GM10248 (cell line): ENCODE measurements around the gene SRPRB.

Source experiments
- CTCF ChIA-PET: fragments of 300-600 bp; sonication (Branson Sonifier 250); formaldehyde crosslinking; extraction: SDS; loops from one replicate; lab custom pipeline; 2021; ENCODE audit warnings: antibody characterized with exemption; lab: Yijun Ruan, JAX
- POLR2A ChIA-PET: fragments of 350-650 bp; sonication (Branson Sonifier 250); formaldehyde crosslinking; extraction: SDS; loops from one replicate; lab custom pipeline; 2020; ENCODE audit warnings: antibody characterized with exemption; lab: Yijun Ruan, JAX
- DNase-seq: peaks from one replicate; pipeline ENCODE4 v3.0.0; 2012; ENCODE audit errors: extremely low spot score
- CTCF ChIP-seq: IDR thresholded peaks from 2 replicates; pipeline ENCODE4 v1.5.1; 2012; ENCODE audit warnings: mild to moderate bottlenecking, low read depth; ENCODE audit errors: extremely low read depth, missing control alignments, control extremely low read depth

SRPRB gene

GRCh38 chr3:133860519-133860918 is 54.9 kb downstream of the SRPRB start:
- CTCF ChIA-PET, result no interaction called here
- no peak for TF ChIP-seq CTCF
- DNase-seq, result no peak
- POLR2A ChIA-PET, result no interaction called here

- no peak for DNase-seq
- TF ChIP-seq CTCF, result no peak
- CTCF ChIA-PET, result interaction anchor here (1.1 kb wide), 1 partner anchor 24 kb away, joined by 3 read pairs; no protein-coding TSS in a partner anchor
- POLR2A ChIA-PET, result no interaction called here
Observed at GRCh38 chr3:133862161-133862560, 56.5 kb downstream of the SRPRB start.

GRCh38 chr3:133863911-133864310 is 58.3 kb downstream of the SRPRB start:
- no peak for TF ChIP-seq CTCF
- ChIA-PET CTCF (interaction anchor here (1.0 to 1.7 kb wide), 2 partner anchors 14 to 16 kb away, joined by 3 to 9 read pairs; no protein-coding TSS in a partner anchor), POLR2A (no interaction called here)
- DNase-seq, result no peak

DNA sequence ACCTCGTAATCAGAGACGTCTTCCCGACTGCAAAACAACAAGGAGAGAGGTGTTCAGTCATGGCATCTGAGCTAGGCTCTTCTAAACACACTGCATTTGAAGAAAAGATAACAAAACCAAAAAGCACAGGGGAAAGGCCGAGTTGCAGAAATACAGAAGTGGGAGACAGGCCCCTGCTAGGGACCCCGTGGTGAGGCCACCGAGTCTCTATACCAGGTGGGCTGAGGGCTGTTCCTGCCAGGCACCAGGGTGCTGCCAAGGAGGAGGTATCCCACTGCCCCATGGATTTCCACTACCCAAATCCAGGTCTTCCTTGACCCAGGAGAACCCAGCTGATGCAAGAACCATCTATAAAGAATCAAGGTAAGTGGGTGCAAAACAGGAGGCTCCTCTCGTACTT is 59.0 kb downstream of the SRPRB start:
- TF ChIP-seq CTCF, result no peak
- no peak for DNase-seq
- ChIA-PET CTCF (interaction anchor here (1.7 kb wide), 1 partner anchor 15 kb away, joined by 9 read pairs; no protein-coding TSS in a partner anchor), POLR2A (no interaction called here)

GRCh38 chr3:133865136-133865855 is 59.7 kb downstream of the SRPRB start:
- ChIA-PET POLR2A (no interaction called here), CTCF (interaction anchor here (1.7 kb wide), 1 partner anchor 16 kb away, joined by 9 read pairs; no protein-coding TSS in a partner anchor)
- TF ChIP-seq CTCF, result no peak
- no peak for DNase-seq

DNA sequence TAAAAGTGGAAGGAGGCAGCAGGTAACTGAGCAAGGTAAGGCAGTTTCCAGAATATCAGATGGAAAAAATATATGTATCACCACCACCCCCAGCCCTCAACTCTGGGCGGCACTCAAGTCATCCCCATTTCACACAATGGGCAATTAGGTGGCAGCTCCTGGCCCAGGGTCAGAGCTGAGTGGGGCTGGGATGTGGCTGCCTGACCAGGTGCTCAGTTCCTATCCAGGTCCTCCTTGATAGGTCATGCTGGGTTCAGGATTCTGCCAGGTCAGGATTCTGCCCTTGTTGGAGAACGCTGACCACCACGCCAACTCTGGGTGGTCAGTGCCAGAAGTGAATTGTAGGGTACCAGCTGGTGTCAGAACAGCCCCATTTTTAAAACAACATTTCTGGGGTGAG is 60.5 kb downstream of the SRPRB start:
- ChIA-PET POLR2A (no interaction called here), CTCF (no interaction called here)
- no peak for TF ChIP-seq CTCF
- no peak for DNase-seq
